IMR-90 (cell line): ENCODE data around the gene TAS2R4. TPM values are rescaled to one million over a fixed set of nuclear protein-coding genes. Genes with fewer than 3 reads are reported as not detected.

Experiments used
- ATAC-seq: fragments of 200-7000 bp; cut with Tn5 transposase; 2 replicates; pipeline ENCODE4 v1.9.1; 2020; ENCODE audit warnings: low read depth, mild to moderate bottlenecking, moderate library complexity
- BruUV-seq: library from RNA; stranded (reverse); fragments of 400-500 nt; replicated peaks from 2 replicates; lab custom pipeline; 2021; lab: Mats Ljungman, UMichigan
- CTCF ChIA-PET: fragments of 300-600 bp; formaldehyde crosslinking; extraction: SDS; loops from one replicate; lab custom pipeline; 2021; ENCODE audit warnings: antibody characterized with exemption; lab: Yijun Ruan, JAX
- POLR2A ChIA-PET: fragments of 300-600 bp; sonication (Branson Sonifier 250); formaldehyde crosslinking; loops from one replicate; lab custom pipeline; 2022; ENCODE audit warnings: antibody characterized with exemption; ENCODE audit not compliant: unreplicated experiment; lab: Charles Lee
- DNase-seq: peaks from one replicate; pipeline ENCODE4 v3.0.0; 2013
- H2AFZ ChIP-seq: replicated peaks from 2 replicates; pipeline ENCODE3; 2013; ENCODE audit warnings: low read length, mild to moderate bottlenecking; ENCODE audit not compliant: poor library complexity
- H2AK5ac ChIP-seq: 2 replicates; pipeline ENCODE4 v1.6.1; 2013; ENCODE audit warnings: low read depth, low read length, inconsistent platforms
- H2AK9ac ChIP-seq: replicated peaks from 2 replicates; pipeline ENCODE3; 2013; ENCODE audit warnings: mild to moderate bottlenecking, low read depth, low read length, moderate library complexity; ENCODE audit not compliant: poor library complexity
- H2BK120ac ChIP-seq: 2 replicates; pipeline ENCODE4 v1.6.1; 2013; ENCODE audit warnings: low read depth, low read length, inconsistent platforms
- H2BK15ac ChIP-seq: 3 replicates; pipeline ENCODE4 v1.6.1; 2013; ENCODE audit warnings: low read depth, low read length, inconsistent platforms
- H2BK20ac ChIP-seq: 2 replicates; pipeline ENCODE4 v1.6.1; 2013; ENCODE audit warnings: low read depth, mild to moderate bottlenecking, inconsistent platforms, low read length, moderate library complexity
- H2BK5ac ChIP-seq: 2 replicates; pipeline ENCODE4 v1.6.1; 2013; ENCODE audit warnings: mild to moderate bottlenecking, low read depth, low read length, inconsistent platforms; ENCODE audit not compliant: poor library complexity, severe bottlenecking
- H3K14ac ChIP-seq: replicated peaks from 2 replicates; pipeline ENCODE4 v1.6.1; 2013; ENCODE audit warnings: low read depth, low read length, inconsistent platforms
- H3K18ac ChIP-seq: 2 replicates; pipeline ENCODE4 v1.6.1; 2013; ENCODE audit warnings: low read depth, low read length, control low read depth
- H3K23ac ChIP-seq: 2 replicates; pipeline ENCODE4 v1.6.1; 2013; ENCODE audit warnings: low read depth, low read length, inconsistent platforms
- H3K27ac ChIP-seq: 2 replicates; pipeline ENCODE4 v1.5.1; 2013; ENCODE audit warnings: mild to moderate bottlenecking, control low read depth, low read length; ENCODE audit not compliant: insufficient read depth
- H3K27me3 ChIP-seq: 2 replicates; pipeline ENCODE4 v1.6.1; 2013; ENCODE audit warnings: low read length; ENCODE audit not compliant: control insufficient read depth, insufficient read depth
- H3K36me3 ChIP-seq: 2 replicates; pipeline ENCODE4 v1.6.1; 2013; ENCODE audit warnings: low read length, mixed read lengths; ENCODE audit not compliant: control insufficient read depth, insufficient read depth
- H3K4ac ChIP-seq: 2 replicates; pipeline ENCODE4 v1.6.1; 2013; ENCODE audit warnings: low read depth, low read length, inconsistent platforms
- H3K4me1 ChIP-seq: 2 replicates; pipeline ENCODE4 v1.6.1; 2013; ENCODE audit warnings: low read length, mixed read lengths; ENCODE audit not compliant: control insufficient read depth, insufficient read depth
- H3K4me2 ChIP-seq: 2 replicates; pipeline ENCODE4 v1.6.1; 2013; ENCODE audit warnings: low read depth, mild to moderate bottlenecking, control low read depth, low read length, moderate library complexity
- H3K4me3 ChIP-seq: 2 replicates; pipeline ENCODE4 v1.5.1; 2013; ENCODE audit warnings: low read depth, mild to moderate bottlenecking, control low read depth, low read length, moderate library complexity; ENCODE audit not compliant: insufficient read depth
- H3K56ac ChIP-seq: 2 replicates; pipeline ENCODE4 v1.6.1; 2013; ENCODE audit warnings: low read length, inconsistent platforms; ENCODE audit not compliant: insufficient read depth; ENCODE audit errors: extremely low read depth
- H3K79me1 ChIP-seq, 2 experiments: 2 replicates each; pipeline ENCODE4 v1.6.1; 2013; ENCODE audit warnings: low read length in 2 of 2, inconsistent platforms in 1 of 2, low read depth in 1 of 2
- H3K9ac ChIP-seq: 2 replicates; pipeline ENCODE4 v1.6.1; 2013; ENCODE audit warnings: low read depth, low read length, control low read depth
- H3K9me1 ChIP-seq: 2 replicates; pipeline ENCODE4 v1.6.1; 2013; ENCODE audit warnings: low read length, inconsistent platforms; ENCODE audit not compliant: insufficient read depth
- H3K9me3 ChIP-seq: 2 replicates; pipeline ENCODE4 v1.6.1; 2013; ENCODE audit warnings: low read length; ENCODE audit not compliant: control insufficient read depth, insufficient read depth
- H4K20me1 ChIP-seq: 2 replicates; pipeline ENCODE4 v1.6.1; 2013; ENCODE audit warnings: low read length, inconsistent platforms; ENCODE audit not compliant: insufficient read depth
- H4K5ac ChIP-seq: 2 replicates; pipeline ENCODE4 v1.6.1; 2013; ENCODE audit warnings: mild to moderate bottlenecking, low read depth, low read length, control low read depth
- H4K8ac ChIP-seq, 2 experiments: 2 replicates each; pipeline ENCODE4 v1.6.1; 2013; ENCODE audit warnings: low read depth in 2 of 2, low read length in 2 of 2, control low read depth in 1 of 2, inconsistent platforms in 1 of 2
- H4K91ac ChIP-seq: 2 replicates; pipeline ENCODE4 v1.6.1; 2013; ENCODE audit warnings: low read depth, low read length, inconsistent platforms; ENCODE audit not compliant: insufficient read depth
- CTCF ChIP-seq: conservative IDR thresholded peaks from 2 replicates; pipeline ENCODE4 v1.5.1; 2012; ENCODE audit warnings: mild to moderate bottlenecking, low read depth, low read length, improper control_type of control experiment
- ELK1 ChIP-seq: fragments of 150-350 bp; IDR thresholded peaks from 2 replicates; pipeline ENCODE4 v1.6.1; 2016; ENCODE audit warnings: low read depth, mild to moderate bottlenecking, low read length, moderate library complexity, borderline replicate concordance
- FOS ChIP-seq: fragments of 150-350 bp; IDR thresholded peaks from 2 replicates; pipeline ENCODE4 v1.6.1; 2016; ENCODE audit warnings: low read depth, low read length
- WGBS, 2 experiments: methylation state at CpG; one replicate each; pipeline versions ENCODE4 v1.1.5 to v1.1.7; 2013; ENCODE audit warnings: missing lambda C conversion rate in 2 of 2; ENCODE audit not compliant: insufficient read length in 1 of 2; ENCODE audit errors: extremely low coverage in 2 of 2; 5-methylcytosine and 5-hydroxymethylcytosine counted together
- dilution Hi-C: fragments of 300-500 bp; cut with HindIII; formaldehyde crosslinking; loops from one replicate; pipeline ENCODE4 v1.14.3; 2018; ENCODE audit warnings: low sequenced_read_pairs; ENCODE audit not compliant: unreplicated experiment
- in situ Hi-C: fragments of 300-500 bp; cut with MboI; formaldehyde crosslinking; loops from 3 replicates; pipeline ENCODE4 v1.14.3; 2019; ENCODE audit warnings: low sequenced_read_pairs, inconsistent platforms, mixed read lengths
- intact Hi-C: fragments of 100-400 bp; cut with micrococcal nuclease; formaldehyde crosslinking; loops from 2 replicates; pipeline ENCODE4 v1.10.0; 2022
- polyA plus RNA-seq, 3 experiments: library from polyadenylated mRNA; depleted of rRNA; stranded (reverse); fragments of >200 nt; gene quantifications; 2 replicates each; pipeline ENCODE4 v1.2.3, GENCODE V29; 2012; ENCODE audit warnings: low replicate concordance in 1 of 3
- total RNA-seq: library from RNA; depleted of rRNA; stranded (reverse); fragments of >200 nt; gene quantifications from 2 replicates; pipeline ENCODE4 v1.2.3, GENCODE V29; 2012

The TAS2R4 gene
- total and polyA plus RNA-seq, 2 of the 4 experiments (the other 2 are of a cell fraction): 0.14 to 0.18 TPM

GRCh38 chr7:141737836-141738591 is 38.5 kb upstream of the TAS2R4 start, which contains the start of gene SSBP1 (continued):
- TF ChIP-seq ELK1: no peak

GRCh38 chr7:141738592-141739013 is 37.9 kb upstream of the TAS2R4 start:
- H3K4ac ChIP-seq: peak overlapping the region; percentile 93
- H3K18ac ChIP-seq: no peak overlapping the region
- peak overlapping the region; percentile 85 for H3K9ac ChIP-seq
- H4K5ac ChIP-seq: peak overlapping the region; percentile 89
- ATAC-seq: peak; percentile 64
- H3K9me3 ChIP-seq: no peaks in the 10 kb centered on the region
- no peaks in the 10 kb centered on the region for H4K20me1 ChIP-seq
- no peaks in the 10 kb centered on the region; the same call in 1 of the 2 replicates for H3K4me1 ChIP-seq
- H3K27ac ChIP-seq: peak overlapping the region; percentile 70
- peak overlapping the region; percentile 49; the same call in 1 of the 3 replicates for H2BK15ac ChIP-seq
- BruUV-seq: TSS peak; percentile 61
- peak overlapping the region; percentile 64 for H2BK5ac ChIP-seq
- peaks cover 6% of the 10 kb centered on the region; the same call in 1 of the 2 replicates for H3K9me1 ChIP-seq
- H3K36me3 ChIP-seq: peaks cover 15% of the 10 kb centered on the region
- intact Hi-C loops (loop anchor here (1.0 to 10.0 kb wide), 4 partner anchors 36 to 724 kb away; partner anchors contain the start of genes DENND11 and MRPS33), in situ Hi-C loops (no loop called here), dilution Hi-C loops (no loop called here)
- peak overlapping the region; percentile 95 for H2AFZ ChIP-seq
- H2BK120ac ChIP-seq: no peak overlapping the region
- no peak overlapping the region for H2BK20ac ChIP-seq
- peaks cover 13 to 20% of the 10 kb centered on the region in 2 experiments; a peak in 3 of 4 replicates for H3K79me1 ChIP-seq
- DNase-seq: no peak
- H2AK9ac ChIP-seq: peak overlapping the region; percentile 86
- POLR2A ChIA-PET: no interaction called here
- peak overlapping the region; percentile 65 for H3K4me3 ChIP-seq
- peak overlapping the region; percentile 89 for H3K4me2 ChIP-seq
- peak overlapping the region; percentile 98 to 99 for H4K8ac ChIP-seq
- H3K27me3 ChIP-seq: no peaks in the 10 kb centered on the region
- 0% methylated on average over 3 of the region's 6 CpGs; no CpG with 5 or more reads in 1 of the 2 experiments for WGBS, 2 experiments
- H4K91ac ChIP-seq: peak overlapping the region; percentile 85
- H3K14ac ChIP-seq: peak overlapping the region; percentile 78
- H3K56ac ChIP-seq: peak overlapping the region; percentile 81
- TF ChIP-seq FOS: no peak
- TF ChIP-seq CTCF: 0 out of 2 replicates have a peak, but pooled peaks have one; percentile 12
- peak overlapping the region; percentile 68 for H2AK5ac ChIP-seq
- CTCF ChIA-PET: interaction anchor here (0.8 to 2.4 kb wide), 6 partner anchors 17 to 1070 kb away, joined by 3 to 7 read pairs (median 3); no protein-coding TSS in a partner anchor
- H3K23ac ChIP-seq: no peak overlapping the region
